GM21786 (cell line): Measurements from ENCODE around the gene FSHB.
"Not testable (repeated sequence)": the region's sequence is repeated elsewhere in the genome, so short reads cannot be mapped to it uniquely, and the experiment has no call there.

Experiments
- ATAC-seq: cut with Tn5 transposase; IDR thresholded peaks from one replicate; pipeline ENCODE4 v1.9.1; 2021; ENCODE audit not compliant: unreplicated experiment

FSHB gene

GRCh38 chr11:30230714-30231113, at the start of gene FSHB:
Gene FSHB, plus strand, starts transcription at chr11:30231014. Its CDS starts 889 bp downstream, at chr11:30231903.
- ATAC-seq: no peak

- ATAC-seq: no peak
Observed at GRCh38 chr11:30186748-30187147, 44.1 kb upstream of the FSHB start.

- ATAC-seq: no peak
Observed at GRCh38 chr11:30192620-30193019, 38.2 kb upstream of the FSHB start.

- peak; percentile 91 for ATAC-seq
Observed at GRCh38 chr11:30196400-30197206, 34.2 kb upstream of the FSHB start.

DNA sequence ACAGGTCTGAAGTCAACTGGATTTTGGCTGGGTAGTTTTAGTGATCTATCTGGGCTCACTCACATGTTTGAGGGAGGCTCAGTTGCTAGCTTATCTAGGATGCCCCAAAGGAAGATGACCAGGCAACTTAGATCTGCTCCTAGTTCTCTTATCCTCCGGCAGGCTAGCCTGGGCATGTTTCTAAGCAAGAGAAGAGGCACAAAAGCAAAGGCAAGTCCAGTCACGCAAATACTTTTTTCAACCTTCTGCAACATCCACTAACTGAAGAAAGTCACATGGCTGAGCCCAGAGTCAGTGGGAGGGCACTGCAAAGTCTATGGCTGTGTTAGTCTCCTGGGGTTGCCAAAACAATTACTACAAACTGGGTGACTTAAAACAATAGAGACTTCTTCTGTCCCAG, 32.9 kb upstream of the FSHB start:
- no peak for ATAC-seq

- ATAC-seq: not testable (repeated sequence)
Observed at GRCh38 chr11:30202989-30203388, 27.8 kb upstream of the FSHB start.

DNA sequence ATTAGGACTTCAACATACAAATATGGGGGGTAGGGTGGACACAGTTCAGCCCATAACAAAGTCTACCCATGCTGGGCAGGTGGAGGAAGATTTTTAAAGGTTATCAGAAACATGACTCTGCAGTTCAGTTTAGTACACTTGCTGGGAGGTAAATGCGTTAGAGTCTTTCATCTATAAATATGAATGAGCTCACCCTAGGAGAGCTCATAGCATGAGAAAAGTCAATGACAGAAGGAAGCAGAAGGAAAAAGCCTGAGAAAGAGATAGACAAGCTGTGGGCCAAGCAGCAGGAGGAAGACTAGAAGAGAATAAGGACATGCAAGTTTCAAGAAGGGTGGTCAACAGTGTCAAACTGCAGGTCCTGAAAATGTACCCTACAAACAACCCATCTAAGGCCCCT, 27.0 kb upstream of the FSHB start:
- ATAC-seq: no peak

GRCh38 chr11:30206249-30206996, 24.4 kb upstream of the FSHB start:
- ATAC-seq: peak; percentile 88

DNA sequence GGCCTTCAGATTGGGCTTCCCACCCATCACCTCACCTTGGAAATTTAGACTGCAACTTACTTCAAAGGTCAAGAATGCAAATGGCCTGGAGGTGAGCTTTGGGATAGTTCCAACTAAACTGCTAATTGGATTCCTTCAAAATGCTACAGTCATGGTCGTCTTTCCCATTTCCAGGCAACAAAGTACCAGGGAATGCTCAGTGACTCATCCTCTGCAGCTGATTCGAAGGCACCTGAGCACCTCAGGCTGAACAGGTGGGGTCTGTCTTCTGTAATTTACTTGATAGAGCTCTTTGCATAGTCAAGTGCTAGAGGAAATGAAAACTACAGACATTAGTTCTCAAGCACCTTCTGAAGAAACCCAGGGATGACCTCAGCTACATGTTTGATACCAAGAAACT, 20.5 kb upstream of the FSHB start:
- ATAC-seq: no peak

DNA sequence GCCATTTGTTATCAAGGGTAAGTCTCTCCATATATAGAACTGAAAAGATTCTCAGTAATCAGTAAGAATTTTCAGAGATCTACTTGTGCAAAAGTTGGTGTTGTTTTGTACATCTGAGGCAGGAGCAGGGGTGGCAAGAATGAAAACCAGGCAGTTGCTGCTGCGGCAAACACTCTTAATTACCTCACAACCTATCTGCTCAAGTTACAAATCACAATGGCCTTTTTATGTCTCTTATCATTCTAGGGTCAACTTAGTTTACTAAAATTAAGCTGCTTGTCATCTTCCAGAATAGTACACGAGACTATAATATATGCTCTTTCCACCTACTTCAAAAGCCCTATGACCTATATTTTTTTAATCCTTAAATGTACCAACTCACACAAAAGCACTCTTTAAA, 14.3 kb upstream of the FSHB start:
- ATAC-seq: no peak

DNA sequence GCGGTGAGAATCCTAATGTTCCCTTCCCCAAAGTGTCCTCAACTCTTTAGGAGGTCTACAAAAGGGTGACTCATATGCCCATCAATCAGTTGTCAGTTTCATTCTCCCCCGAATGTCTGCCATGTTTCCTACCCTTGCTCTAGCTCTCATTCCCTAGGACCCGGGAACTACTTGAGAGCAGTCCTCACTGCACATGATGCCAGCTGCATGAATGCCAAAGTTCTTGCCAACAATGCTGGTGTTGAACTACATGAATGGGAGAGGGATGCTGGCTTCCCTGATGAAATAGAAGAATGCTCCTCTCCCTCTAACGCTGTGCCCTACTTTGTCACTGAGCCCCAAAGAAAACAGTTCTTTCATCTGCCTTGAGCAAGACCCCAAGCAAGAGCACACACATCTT, 12.5 kb upstream of the FSHB start:
- ATAC-seq: no peak

DNA sequence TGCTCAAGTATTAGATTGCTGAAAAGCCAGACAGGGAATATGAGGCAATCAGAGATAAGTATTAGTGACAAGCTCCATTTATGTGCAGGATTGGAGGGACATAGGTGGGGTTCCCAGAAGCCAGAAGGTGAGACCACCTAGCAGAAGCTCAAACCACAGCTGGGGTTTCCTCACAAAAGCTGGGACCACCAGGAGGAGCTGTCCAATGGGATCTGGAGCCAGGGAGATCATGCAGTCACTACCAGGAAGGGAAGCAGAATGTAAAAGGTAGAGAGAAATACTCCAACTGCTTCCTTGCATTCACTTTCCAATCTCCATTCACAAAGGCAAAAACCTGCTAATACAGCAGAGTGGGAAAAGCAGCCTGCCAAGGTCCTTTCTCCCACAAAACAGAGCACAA, 5.2 kb upstream of the FSHB start:
- no peak for ATAC-seq

GRCh38 chr11:30228323-30228884, 2.4 kb upstream of the FSHB start:
- ATAC-seq: no peak

DNA sequence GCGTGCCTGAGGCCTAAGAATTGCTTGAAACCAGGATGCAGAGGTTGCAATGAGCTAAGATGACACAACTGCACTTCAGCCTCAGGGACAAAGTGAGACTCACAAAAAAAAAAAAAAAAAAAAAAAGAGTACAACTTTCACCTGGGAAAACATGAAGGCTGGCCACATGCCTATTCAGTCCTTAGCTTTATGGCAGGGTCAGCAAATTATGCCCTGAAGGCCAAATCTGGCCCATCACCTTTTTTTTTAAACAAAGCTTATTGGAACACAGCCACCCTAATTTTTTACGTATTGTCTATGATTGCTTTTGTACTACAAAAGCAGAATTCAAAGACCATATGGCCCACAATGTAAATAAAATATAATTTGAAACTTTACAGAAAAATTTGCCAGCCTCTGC, 8.2 kb downstream of the FSHB start:
- no peak for ATAC-seq

- ATAC-seq: no peak
Observed at GRCh38 chr11:30244265-30244664, 13.5 kb downstream of the FSHB start.

DNA sequence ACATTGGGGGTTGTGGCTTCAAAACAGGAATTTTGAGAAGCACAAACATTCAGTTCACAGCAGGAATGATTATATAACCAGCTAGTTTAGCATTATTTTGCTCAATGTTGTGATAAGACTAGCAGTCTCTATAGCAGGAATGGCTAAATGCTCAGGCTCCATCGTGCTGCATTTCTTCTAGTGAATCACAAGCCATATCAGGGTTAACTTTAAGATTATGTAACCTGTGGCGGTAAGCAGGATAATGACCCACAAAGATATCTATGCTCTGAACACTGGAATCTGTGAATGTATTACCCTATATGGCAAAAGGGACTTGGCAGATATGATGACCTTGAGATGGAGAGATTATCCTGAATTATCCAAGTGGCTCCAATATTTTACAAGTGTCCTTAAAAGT, 14.8 kb downstream of the FSHB start:
- no peak for ATAC-seq

GRCh38 chr11:30254307-30255298, 23.8 kb downstream of the FSHB start:
- ATAC-seq: no peak

DNA sequence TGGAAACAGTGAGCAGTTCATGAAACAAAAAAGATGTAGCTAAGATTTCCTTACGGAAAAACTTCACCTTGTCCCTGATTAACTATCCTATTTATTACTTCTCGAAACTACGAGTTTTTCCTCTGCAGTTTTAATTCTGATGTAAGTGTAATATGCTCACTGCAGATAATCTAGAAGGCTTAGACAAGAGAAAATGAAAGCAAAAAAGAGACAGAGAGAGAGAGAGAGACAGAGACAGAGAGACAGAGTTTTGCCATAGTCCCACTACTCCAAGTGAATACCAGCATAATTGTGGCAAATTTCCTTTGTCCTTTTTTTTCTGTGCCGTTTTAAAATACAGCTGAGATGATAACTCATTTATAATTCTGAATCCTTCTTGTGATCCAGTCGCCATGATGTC, 24.8 kb downstream of the FSHB start:
- no peak for ATAC-seq

GRCh38 chr11:30257058-30257457, 26.2 kb downstream of the FSHB start:
- no peak for ATAC-seq

DNA sequence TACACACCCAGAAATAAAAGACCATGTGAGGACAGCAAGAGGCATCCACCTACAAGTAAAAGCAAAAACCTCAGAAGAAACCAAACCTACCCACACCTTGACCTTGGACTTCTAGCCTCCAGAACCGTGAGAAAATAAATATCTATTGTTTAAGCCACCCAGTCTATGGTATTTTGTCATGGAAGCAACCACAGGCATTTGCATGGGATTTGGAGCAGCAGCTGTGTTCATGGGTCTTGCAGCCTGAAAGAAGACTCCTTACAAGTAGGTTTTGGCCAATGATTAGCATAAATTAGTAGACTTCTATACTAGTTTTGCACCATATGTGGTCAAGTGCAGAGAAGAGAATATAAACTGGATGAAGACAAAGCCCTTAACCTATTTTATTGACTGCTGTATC, 27.9 kb downstream of the FSHB start:
- ATAC-seq: no peak

- ATAC-seq: peak; percentile 77
Observed at GRCh38 chr11:30260813-30261212, 30.0 kb downstream of the FSHB start.
